HG03342 (cell line): ENCODE measurements around the gene MTRF1L.

Source experiments
- ATAC-seq: cut with Tn5 transposase; IDR thresholded peaks from one replicate; pipeline ENCODE4 v1.9.1; 2021; ENCODE audit warnings: mild to moderate bottlenecking, moderate library complexity; ENCODE audit not compliant: unreplicated experiment

The MTRF1L gene, protein sequence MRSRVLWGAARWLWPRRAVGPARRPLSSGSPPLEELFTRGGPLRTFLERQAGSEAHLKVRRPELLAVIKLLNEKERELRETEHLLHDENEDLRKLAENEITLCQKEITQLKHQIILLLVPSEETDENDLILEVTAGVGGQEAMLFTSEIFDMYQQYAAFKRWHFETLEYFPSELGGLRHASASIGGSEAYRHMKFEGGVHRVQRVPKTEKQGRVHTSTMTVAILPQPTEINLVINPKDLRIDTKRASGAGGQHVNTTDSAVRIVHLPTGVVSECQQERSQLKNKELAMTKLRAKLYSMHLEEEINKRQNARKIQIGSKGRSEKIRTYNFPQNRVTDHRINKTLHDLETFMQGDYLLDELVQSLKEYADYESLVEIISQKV

DNA sequence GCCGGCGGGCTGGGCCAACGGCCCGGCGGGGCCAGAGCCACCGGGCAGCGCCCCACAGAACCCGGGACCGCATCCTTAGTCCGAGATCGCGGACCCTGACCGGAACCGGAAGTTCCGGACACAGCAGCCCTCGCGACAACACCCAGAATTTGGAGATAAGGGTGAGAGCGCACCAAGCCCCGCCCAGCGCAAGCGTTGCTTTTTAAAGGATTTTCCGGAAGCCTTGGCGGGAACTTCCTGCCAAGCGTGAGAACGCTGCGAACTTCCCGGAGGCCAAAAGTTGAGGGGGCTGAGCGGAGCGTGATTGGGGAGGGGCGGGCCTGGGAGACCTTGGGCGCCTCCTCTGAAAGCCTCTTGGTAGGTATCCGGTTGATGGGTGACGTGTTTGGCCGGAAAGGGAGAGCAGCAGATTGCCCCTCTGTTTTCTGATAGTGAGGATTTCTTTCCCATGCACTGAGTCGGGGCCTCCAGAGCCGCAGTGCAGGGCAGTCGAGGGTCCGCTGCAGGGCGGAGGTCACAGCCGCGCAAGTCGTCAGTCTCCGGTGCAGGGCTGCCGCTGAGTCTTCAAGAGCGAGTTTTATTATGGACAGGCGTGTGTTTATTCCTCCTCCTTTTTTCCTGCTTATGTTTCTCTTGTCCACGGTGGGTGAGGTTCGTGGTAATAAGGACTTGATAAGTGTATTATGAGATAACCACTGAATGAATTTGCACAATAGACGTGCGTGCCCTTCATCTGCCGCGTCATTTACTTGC is at the start of gene MTRF1L:
Gene MTRF1L (minus strand): TSS at position 97 of the 753 bp plus-strand sequence. CDS start 24 bp downstream, at position 73.
- peak; percentile 93 for ATAC-seq

DNA sequence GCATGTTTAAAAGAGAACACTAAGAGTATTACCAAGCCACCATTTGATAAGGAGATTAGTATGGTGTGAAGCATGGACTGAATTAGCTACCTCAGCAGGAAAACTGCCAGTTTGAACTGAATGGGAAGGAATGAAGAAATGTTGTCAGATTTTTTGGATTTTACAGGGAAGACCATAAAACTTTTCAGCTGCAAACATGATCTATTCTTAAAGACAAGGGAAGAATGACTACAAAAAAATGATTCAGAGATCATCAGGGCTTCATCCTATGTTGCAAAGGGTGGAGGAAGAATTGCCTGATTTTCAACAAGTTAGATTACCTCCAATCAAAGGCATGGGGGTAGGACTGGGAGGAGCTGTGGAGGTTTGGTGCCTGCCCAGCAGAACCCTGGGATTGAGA is 49.3 kb upstream of the MTRF1L start:
- ATAC-seq: no peak

DNA sequence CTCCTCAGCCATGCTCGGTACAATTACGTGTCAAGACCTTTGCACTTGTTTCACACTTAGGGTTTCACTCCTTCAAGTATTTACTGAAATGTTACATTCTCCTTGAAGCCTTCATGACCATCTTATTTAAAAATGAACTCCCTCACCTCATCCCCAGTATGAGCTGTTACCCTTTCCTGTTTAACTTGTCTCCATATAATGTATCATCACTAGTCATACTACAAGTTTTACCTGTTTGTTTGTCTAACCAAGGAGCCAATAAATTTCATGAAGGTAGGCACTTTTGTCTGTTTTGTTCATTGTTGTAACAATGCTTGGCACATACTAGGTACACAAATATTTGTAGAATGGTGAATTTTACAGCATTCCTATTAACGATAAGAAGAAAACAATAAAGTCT is 46.1 kb upstream of the MTRF1L start:
- ATAC-seq: no peak

DNA sequence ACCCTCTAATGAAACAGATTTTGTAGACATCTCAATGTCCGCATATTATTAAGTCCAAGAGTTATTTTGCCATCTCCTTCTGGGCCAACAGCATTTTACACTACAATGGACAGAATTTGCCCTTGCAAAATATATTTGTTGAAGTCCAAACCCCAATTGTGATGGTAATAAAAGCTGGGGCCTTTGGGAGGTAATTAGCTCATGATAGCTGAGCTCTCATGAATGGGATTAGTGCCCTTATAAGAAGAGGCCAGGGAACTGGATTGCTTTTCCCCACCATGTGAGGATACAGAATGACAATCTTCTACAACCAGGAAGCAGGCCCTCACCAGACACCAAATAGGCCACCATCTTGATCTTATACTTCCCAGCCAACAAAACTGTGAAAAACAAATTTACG is 44.9 kb upstream of the MTRF1L start:
- ATAC-seq: no peak

DNA sequence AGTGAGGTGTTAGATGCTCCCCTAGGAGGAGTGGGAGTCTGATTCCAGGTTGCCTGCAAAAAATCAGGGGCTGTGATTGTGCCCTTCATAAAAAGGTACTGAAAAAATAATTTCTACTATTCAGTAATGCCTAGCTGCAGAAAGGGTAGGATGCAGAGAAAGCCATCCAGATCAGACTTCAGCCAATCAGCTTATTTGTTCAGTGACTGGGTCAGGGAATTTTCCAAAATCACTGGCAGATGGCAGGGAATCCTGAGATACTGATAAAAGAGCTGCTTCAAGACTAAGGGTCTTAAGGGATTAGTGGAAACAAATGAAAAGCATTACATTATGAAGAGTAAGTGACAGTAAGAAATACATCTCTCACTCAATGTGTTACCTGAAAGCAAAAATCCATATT is 42.8 kb upstream of the MTRF1L start:
- ATAC-seq: no peak

DNA sequence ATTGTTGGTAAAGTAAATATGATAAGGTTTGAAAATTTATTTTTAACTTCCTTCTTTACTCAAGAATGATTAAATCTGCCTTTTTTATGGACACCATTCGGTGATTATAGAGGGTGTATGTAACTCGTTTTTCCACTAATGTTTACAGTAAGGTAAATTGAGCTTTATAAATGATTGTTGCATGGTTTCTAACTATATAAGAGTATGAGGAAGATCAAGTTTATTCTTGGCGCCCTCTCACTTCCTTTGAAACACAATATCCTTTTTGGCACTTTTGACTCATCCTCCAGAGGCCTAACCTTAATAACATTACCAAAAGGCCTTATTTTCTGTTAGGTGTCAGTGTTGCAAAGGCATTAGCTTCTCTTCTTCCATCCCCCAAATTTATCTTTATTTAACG is 41.8 kb upstream of the MTRF1L start:
- no peak for ATAC-seq

DNA sequence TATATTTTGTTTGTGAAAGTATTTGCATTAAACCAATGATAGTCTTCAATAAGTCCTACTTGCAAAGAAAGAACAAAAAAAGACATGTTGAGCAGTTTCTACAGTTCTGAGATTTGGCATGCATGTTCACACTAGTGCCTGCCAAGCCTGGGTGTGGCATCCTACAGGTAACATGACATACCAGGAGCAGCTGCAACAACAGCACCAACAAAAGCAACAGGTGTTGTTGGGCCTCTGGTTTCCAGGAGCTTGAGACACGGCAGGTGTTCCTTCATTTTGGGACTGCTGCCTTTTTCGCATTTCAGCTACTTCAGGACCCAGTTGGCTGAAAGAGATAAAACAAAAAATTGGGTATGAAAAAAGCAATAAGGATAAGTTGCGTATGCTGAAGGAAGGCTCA is 41.2 kb upstream of the MTRF1L start:
- no peak for ATAC-seq

DNA sequence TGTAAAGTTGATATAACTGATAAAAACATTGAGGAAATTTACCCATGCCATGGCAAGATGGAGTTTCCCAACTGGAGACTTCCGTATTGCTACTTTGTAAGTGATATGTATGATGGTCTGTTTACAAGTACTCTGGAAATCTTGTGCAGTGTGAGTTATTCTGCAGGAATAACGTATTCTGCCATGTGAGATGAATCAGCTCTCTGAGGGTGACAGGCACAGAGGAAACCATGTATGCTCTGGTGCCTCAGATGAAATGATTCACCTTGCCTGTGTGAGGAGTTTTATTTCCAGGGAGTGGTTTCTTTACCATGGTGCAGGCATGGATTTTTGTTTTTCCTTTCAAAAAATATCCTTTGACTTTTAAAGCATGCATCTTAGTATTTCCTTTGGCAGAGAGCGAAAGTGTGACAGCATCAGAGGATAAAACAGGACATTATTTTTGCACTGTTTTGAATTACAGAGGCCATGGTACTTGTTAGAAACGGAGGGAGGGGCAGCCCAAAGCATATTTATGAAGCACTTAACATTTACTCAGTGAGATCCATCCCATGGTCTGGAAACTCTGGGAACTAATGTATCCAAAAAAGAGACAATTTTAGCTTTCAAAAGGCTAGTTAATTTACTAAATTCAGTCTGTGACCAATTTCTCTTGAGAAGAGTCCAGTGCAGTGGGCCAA is 36.0 kb upstream of the MTRF1L start:
- no peak for ATAC-seq

DNA sequence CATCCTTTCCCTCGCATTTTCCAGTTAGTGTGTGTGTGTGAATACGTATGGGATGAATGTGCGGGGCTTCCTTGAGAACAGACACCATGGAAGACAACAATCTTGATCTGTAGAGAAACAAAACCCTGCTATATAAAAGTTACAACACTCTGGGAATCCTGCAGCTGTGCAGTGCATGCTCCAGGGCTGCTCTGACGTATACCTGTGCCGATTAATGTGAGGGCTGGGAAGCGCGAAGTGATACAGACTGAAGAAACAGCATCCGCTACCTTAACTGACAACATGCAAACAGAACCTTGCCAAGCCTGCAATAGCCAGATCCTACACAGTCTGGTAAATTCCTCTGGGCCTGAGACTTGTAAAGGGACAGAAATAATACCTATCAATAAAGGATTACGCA is 31.6 kb upstream of the MTRF1L start:
- ATAC-seq: no peak

DNA sequence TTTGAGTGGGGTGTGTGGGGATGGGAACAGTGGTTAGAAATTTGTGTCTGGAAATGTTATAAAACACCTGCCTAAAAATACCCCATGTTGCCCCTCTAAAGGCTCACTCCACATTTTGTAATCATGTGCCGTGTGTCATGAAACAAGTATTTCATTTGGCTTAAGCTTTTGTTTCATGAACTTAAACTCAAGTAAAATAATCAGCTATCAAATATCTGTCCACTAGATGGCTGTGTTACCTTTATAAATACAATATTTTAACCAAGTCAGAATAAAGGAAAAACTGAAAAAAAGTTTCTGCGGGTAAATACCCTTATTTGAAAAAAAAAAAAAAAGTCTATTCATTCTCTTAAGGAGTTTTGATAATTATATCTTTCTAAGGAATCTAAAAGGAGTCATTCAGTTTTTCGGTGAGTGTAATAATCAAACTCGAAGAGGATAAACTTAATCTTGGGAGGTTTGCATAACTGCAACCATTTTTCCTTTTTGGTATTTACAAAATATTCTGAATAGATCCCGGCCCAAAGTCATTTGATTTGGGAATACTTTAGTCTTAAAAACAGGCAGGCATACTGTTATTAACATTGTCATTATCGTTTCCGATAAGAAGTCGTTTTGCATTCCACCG is 29.9 kb upstream of the MTRF1L start:
- no peak for ATAC-seq

DNA sequence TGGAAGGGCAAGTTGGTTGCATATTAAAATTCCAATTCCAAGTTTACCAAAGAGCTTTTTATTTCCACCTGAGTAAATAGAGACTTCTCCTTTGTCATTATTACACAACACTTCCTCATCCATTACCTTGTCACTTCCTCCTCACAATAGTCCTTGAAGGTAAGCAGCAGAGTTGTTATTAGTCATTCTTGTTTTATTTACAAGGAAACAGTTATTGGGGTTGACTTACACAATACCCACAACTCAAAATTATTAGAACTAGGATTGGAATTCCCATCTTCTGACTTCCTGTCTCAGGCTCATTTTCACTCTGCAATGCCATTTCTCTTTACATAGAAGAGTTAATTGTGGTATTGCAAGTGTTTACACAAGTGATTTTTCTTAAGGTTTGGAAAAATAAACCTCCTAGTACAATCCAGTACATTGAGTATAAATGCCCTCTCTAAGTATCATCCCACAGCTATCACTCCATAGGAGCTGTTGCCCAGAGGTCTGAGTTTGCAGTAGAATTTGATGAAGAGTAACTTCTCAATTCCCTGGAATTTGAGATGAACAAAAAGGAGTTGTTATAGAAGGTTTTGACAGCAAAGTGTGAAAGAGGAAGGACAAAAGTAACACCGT is 28.9 kb upstream of the MTRF1L start:
- no peak for ATAC-seq

DNA sequence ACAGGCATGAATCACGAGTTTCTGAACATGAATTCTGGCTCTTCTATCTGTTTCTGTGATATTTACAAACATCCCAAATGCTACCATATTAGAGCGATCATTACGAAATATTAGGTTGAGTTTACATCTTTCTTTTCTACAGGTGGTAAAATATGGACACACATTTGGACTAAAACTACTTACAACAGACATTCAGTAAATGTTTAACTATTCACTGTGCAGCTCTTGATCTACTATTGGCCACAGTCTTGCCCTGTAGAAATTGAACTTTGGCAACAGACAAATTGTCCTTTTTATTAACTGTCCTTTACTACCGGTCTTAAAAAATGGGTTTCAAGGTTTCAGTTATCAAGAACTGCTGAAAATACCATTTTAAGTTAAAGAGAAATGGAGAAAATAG is 26.5 kb upstream of the MTRF1L start:
- ATAC-seq: no peak

DNA sequence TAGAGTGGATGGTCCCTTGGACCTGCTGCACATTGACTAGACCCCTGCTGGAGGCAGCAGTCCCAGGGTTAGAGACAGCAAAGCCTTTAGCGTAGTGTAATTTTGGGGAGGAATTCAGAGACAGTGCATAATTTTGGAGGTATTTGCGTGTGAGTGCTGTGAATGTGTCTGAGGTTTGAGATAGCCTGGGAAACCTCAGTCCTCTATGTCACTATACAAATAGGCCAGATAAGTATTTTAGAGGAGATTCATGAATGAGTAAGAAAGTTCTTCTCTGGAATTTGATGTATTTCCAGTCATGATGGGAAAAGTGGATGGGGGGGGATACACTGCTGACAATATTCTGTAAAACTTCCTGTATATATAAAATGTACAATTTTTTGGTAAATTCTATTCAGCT is 25.8 kb upstream of the MTRF1L start:
- no peak for ATAC-seq

DNA sequence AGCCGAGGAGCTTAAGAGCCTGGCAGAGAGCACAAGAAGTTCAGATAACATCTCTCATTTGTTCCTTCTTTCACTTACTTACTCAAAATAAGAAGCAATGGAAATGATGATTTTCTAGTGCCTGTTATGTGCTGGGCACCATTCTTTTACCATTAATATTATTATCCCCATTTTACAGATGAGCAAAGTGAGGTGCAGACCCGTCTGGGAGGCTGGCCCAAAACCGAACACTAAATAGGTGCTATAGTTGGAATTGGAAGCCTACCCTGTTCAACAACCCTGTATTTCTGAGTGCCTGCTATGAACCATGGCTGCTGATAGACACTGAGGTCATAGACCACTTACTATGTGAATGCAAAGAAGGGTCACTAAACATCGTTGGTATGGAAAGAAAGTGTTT is 25.0 kb upstream of the MTRF1L start:
- no peak for ATAC-seq

DNA sequence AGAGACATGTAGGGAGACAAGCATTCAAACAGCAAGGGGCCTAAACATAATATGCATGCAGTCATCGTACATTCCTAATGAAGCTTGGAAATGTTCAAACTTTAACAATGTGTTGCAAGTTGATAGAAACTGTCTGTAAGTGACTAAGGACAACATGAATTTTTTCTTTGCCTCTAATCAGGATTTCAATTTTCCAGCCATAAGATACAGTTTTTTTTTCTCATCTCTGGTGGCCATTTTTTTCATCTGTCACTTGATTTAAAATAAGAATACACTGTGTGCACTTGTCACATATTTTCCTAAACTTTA is 22.2 kb upstream of the MTRF1L start:
- ATAC-seq: no peak

DNA sequence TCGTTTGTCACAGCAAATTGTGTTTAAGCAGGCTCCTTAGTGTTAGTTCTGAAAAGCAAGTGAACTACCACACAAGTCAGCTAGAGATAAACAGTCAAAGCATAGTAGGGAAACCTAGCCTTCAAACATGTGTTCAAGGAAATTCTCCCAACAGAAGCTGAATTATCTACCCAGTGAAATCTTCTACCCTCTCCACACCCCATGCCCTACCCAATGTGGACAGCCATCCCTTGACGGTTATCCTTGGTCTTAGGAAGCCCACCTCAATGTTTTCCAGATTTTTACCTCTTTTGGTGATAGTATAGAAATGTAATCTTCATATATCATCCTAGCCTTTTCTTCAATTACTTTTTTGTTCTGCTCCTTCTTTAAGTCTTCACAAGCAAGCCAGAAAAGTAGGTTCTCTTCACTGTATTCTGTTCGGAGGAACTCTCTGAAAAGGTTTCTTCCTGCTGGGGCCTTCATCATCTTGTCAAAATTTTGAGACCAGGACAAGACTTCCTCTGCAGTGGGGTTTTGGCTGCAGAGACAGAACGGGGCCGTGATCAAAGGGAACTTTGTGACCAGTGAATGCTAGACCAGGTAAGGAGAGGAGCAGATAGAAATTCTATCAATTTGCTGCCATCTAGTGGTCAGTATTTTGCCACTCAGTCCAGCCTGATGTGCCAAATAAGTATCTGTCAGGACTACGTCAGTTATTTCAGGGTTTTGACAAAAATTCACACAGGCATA is 21.6 kb upstream of the MTRF1L start:
- peak; percentile 99 for ATAC-seq

DNA sequence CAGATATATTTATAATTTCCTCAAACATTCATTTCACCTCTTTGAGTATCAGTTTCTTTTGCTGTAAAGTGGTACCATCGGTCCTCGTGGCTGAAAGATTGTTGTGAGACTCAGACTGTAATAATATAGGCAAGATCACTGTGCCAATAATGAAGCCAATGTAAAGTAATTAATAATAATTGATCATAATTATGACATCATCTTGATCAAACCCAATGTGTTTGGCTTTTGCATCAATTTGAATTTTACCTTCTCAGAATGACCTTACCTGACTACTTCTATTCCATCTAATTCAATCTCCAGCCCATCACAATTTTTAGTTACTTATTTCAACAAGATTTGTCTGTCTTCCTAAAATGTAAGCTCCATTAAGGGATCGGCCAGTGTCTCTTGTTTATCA is 15.8 kb upstream of the MTRF1L start:
- ATAC-seq: no peak

DNA sequence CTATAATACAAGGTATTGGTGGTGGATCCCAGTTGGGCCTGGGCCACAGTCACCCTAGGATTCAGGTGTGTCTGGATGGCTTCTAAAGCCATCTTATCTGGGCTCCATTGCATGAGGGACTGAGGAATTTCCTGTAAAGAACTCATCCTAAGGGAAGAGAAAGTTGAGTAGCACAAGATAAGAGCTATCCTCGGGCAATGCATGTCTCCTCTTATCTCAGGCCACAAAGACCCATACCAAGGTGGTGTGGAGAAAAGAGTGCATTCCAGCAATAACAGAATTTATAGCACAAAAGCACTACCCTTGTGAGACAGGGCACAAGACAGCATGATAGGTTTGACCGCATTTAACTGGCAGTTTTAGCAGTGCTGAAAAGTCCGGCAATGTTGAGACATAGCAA is 14.3 kb upstream of the MTRF1L start:
- no peak for ATAC-seq

DNA sequence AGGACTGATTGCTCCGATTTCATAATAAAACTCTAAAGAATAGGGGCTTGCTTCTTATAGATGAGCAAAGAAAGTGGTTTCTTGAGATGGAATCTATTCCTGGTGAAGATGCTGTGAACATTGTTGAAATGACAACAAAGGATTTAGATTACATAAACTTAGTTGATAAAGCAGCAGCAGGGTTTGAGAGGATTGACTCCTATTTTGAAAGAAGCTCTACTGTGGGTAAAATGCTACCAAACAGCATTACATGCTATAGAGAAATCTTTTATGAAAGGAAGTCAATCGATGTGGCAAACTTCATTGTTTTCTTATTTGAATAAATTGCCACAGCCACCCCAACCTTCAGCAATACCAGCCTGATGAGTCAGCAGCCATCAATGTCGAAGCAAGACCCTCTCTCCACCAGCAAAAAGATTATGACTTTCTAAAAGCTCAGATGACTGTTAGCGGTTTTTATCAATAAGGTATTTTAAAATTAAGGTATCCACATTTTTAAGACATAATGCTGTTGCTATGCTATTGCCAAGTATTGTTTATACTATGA is 12.7 kb upstream of the MTRF1L start:
- ATAC-seq: no peak

DNA sequence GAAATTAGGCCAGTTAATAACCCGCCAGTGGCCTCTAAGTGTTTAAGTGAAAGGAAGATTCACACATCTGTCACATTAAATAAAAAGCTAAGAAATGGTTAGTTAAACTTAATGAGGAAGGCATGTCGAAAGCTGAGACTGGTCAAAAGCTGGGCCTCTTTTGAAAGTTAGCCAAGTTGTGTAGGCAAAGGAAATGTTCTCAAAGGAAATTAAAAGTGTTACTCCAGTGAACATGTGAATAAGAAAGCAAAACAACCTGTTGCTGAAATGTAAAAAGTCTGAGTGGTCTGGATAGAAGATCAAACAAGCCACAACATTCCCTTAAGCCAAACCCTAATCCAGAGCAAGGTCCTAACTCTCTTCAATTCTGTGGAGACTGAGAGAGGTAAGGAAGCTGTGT is 10.9 kb upstream of the MTRF1L start:
- ATAC-seq: no peak
